Erythroblast (primary cell): ENCODE data around the gene CEP120.

ENCODE experiments used
- GATA1 ChIP-seq: IDR thresholded peaks from 2 replicates; pipeline ENCODE4 v1.6.1; 2011; ENCODE audit warnings: low read depth, mild to moderate bottlenecking, control low read depth, low read length, moderate library complexity
- POLR2A ChIP-seq: IDR thresholded peaks from 2 replicates; pipeline ENCODE4 v1.6.1; 2011; ENCODE audit warnings: mild to moderate bottlenecking, low read length

- TF ChIP-seq POLR2A (no peak), GATA1 (no peak)
Measured at GRCh38 chr5:123448017-123448617, 24.9 kb upstream of the CEP120 start.
